Ectodermal cell (in vitro differentiated cells): Measurements from ENCODE around the gene FTCD.
"Not testable (repeated sequence)": the region's sequence is repeated elsewhere in the genome, so short reads cannot be mapped to it uniquely, and the experiment has no call there.

Experiments
- H3K27ac ChIP-seq: 2 replicates; pipeline ENCODE4 v1.7.0; 2013; ENCODE audit warnings: mild to moderate bottlenecking, low read depth, low read length; ENCODE audit not compliant: insufficient read depth, poor library complexity, severe bottlenecking
- H3K27me3 ChIP-seq: 2 replicates; pipeline ENCODE4 v1.7.0; 2013; ENCODE audit warnings: mild to moderate bottlenecking, low read length; ENCODE audit not compliant: insufficient read depth, control insufficient read depth, poor library complexity, severe bottlenecking
- H3K36me3 ChIP-seq: one replicate; pipeline ENCODE4 v1.7.0; 2013; ENCODE audit warnings: low read length; ENCODE audit not compliant: control insufficient read depth, insufficient read depth
- H3K4me1 ChIP-seq: one replicate; pipeline ENCODE4 v1.7.0; 2013; ENCODE audit warnings: low read length; ENCODE audit not compliant: control insufficient read depth, insufficient read depth
- H3K4me3 ChIP-seq: 2 replicates; pipeline ENCODE4 v1.7.0; 2013; ENCODE audit warnings: low read depth, low read length, control low read depth; ENCODE audit not compliant: insufficient read depth
- H3K9me3 ChIP-seq: 2 replicates; pipeline ENCODE4 v1.7.0; 2013; ENCODE audit warnings: mild to moderate bottlenecking, low read length, moderate library complexity; ENCODE audit not compliant: control insufficient read depth
- WGBS, 2 experiments: methylation state at CpG; one replicate each; pipeline ENCODE4 v1.1.7; 2013; ENCODE audit warnings: missing lambda C conversion rate in 2 of 2; 5-methylcytosine and 5-hydroxymethylcytosine counted together

The FTCD gene

GRCh38 chr21:46170436-46171193 lies 15.2 kb upstream of the FTCD start:
- not testable (repeated sequence) for H3K4me3 ChIP-seq, H3K27ac ChIP-seq, H3K4me1 ChIP-seq, H3K9me3 ChIP-seq, H3K36me3 ChIP-seq, H3K27me3 ChIP-seq
- 90 to 98% methylated on average over 1 of the region's 1 CpG for WGBS, 2 experiments

GRCh38 chr21:46168659-46169386 lies 13.4 kb upstream of the FTCD start:
- H3K4me1 ChIP-seq = no peaks in the 10 kb centered on the region
- no peaks in the 10 kb centered on the region for H3K9me3 ChIP-seq
- no peak overlapping the region for H3K27ac ChIP-seq
- WGBS, 2 experiments = 92 to 94% methylated on average over 8 of the region's 8 CpGs
- H3K4me3 ChIP-seq = no peak overlapping the region
- no peaks in the 10 kb centered on the region for H3K27me3 ChIP-seq
- no peaks in the 10 kb centered on the region for H3K36me3 ChIP-seq

- no peak overlapping the region for H3K27ac ChIP-seq
- 94 to 95% methylated on average over 14 of the region's 14 CpGs for WGBS, 2 experiments
These were observed 12.9 kb upstream of the FTCD start for GRCh38 chr21:46168238-46168637.

GRCh38 chr21:46165098-46165497 lies 9.7 kb upstream of the FTCD start:
- Histone ChIP-seq H3K9me3 (no peaks in the 10 kb centered on the region), H3K4me3 (no peak overlapping the region), H3K27ac (no peak overlapping the region), H3K27me3 (no peaks in the 10 kb centered on the region), H3K4me1 (no peaks in the 10 kb centered on the region), H3K36me3 (no peaks in the 10 kb centered on the region)

More at GRCh38 chr21:46168238-46168637, 12.9 kb upstream of the FTCD start:
- Histone ChIP-seq H3K4me1 (no peaks in the 10 kb centered on the region), H3K9me3 (no peaks in the 10 kb centered on the region), H3K36me3 (no peaks in the 10 kb centered on the region), H3K4me3 (no peak overlapping the region), H3K27me3 (no peaks in the 10 kb centered on the region)

GRCh38 chr21:46163380-46163779 lies 8.0 kb upstream of the FTCD start:
- H3K27me3 ChIP-seq = no peaks in the 10 kb centered on the region
- no peak overlapping the region for H3K27ac ChIP-seq
- no peaks in the 10 kb centered on the region for H3K4me1 ChIP-seq
- no peaks in the 10 kb centered on the region for H3K36me3 ChIP-seq
- WGBS, 2 experiments = 93 to 95% methylated on average over 4 of the region's 4 CpGs
- H3K4me3 ChIP-seq = no peak overlapping the region
- no peaks in the 10 kb centered on the region for H3K9me3 ChIP-seq

GRCh38 chr21:46161633-46162592 lies 6.5 kb upstream of the FTCD start:
- Histone ChIP-seq H3K36me3 (no peaks in the 10 kb centered on the region), H3K4me1 (no peaks in the 10 kb centered on the region), H3K9me3 (no peaks in the 10 kb centered on the region), H3K27ac (no peak overlapping the region), H3K4me3 (no peak overlapping the region), H3K27me3 (no peaks in the 10 kb centered on the region)
- 92 to 94% methylated on average over 71 to 72 of the region's 72 CpGs for WGBS, 2 experiments

GRCh38 chr21:46160907-46161632 lies 5.7 kb upstream of the FTCD start:
- no peaks in the 10 kb centered on the region for H3K36me3 ChIP-seq
- 97% methylated on average over 65 of the region's 72 CpGs for WGBS, 2 experiments
- H3K4me3 ChIP-seq = no peak overlapping the region

GRCh38 chr21:46160657-46160906 lies 5.2 kb upstream of the FTCD start:
- Histone ChIP-seq H3K27ac (no peak overlapping the region), H3K36me3 (no peaks in the 10 kb centered on the region)
- WGBS, 2 experiments = 94 to 95% methylated on average over 22 of the region's 22 CpGs

More at GRCh38 chr21:46160907-46161632, 5.7 kb upstream of the FTCD start:
- Histone ChIP-seq H3K27me3 (no peaks in the 10 kb centered on the region), H3K9me3 (no peaks in the 10 kb centered on the region), H3K27ac (no peak overlapping the region), H3K4me1 (no peaks in the 10 kb centered on the region)

GRCh38 chr21:46159841-46160656 lies 4.7 kb upstream of the FTCD start:
- Histone ChIP-seq H3K36me3 (no peaks in the 10 kb centered on the region), H3K9me3 (no peaks in the 10 kb centered on the region), H3K4me3 (no peak overlapping the region), H3K27ac (no peak overlapping the region), H3K27me3 (no peaks in the 10 kb centered on the region), H3K4me1 (no peaks in the 10 kb centered on the region)
- 96% methylated on average over 32 of the region's 32 CpGs for WGBS, 2 experiments

More at GRCh38 chr21:46160657-46160906, 5.2 kb upstream of the FTCD start:
- no peak overlapping the region for H3K4me3 ChIP-seq
- H3K27me3 ChIP-seq = no peaks in the 10 kb centered on the region
- H3K9me3 ChIP-seq = no peaks in the 10 kb centered on the region
- no peaks in the 10 kb centered on the region for H3K4me1 ChIP-seq
